HL-60/S4 treated with retinoic acid at 250 ng/mL for 4 days and 3 days (cell line): Measurements from ENCODE around the gene APH1B.
"Not testable (repeated sequence)": the region's sequence is repeated elsewhere in the genome, so short reads cannot be mapped to it uniquely, and the experiment has no call there.

Experiments
- in situ Hi-C: fragments of 300-500 bp; cut with MboI; formaldehyde crosslinking; loops from 2 replicates; pipeline ENCODE4 v1.7.0; 2022; ENCODE audit warnings: low sequenced_read_pairs

Gene APH1B

DNA sequence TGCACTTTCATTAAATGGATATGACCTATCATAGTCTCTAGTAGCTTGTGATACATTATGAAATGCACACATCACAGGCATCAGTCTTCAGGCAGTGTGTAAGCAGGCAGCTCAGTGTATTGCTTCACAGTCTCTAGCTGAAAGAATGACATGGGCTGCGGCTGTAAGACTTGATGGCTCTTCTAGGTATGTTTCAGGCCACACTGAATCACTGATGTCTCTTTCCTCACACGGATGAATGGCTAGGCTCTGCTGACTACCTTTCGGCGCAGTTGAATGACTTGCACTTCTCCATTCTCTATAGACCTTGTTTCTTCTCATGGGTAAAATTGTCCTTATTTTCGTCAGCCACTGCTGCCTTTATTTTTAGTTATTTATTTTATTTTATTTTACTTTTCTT, 15.4 kb downstream of the APH1B start:
- in situ Hi-C loops = loop anchor here (25.0 kb wide), 1 partner anchor 295 kb away; the partner anchor contains the start of gene FBXL22

DNA sequence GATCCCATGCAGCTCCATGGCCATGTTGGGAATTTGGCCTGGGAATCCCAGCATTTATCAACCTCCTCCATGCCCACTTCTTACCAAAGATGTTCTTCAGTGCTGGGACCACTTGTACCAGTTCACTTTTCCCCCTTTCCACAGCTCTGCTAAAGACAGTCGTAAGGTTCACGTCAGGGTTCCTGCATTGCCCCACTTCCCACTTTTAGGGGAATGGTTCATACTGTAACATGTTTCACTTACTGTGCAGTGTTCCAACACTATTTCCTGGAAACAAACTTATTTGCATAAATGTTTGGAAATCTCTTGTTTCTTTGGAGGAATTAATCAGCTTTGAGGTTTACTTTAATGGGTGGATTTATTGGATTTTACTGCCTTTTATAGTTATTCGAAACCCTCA, 17.0 kb downstream of the APH1B start:
- in situ Hi-C loops = loop anchor here (25.0 kb wide), 1 partner anchor 293 kb away; the partner anchor contains the start of gene FBXL22

DNA sequence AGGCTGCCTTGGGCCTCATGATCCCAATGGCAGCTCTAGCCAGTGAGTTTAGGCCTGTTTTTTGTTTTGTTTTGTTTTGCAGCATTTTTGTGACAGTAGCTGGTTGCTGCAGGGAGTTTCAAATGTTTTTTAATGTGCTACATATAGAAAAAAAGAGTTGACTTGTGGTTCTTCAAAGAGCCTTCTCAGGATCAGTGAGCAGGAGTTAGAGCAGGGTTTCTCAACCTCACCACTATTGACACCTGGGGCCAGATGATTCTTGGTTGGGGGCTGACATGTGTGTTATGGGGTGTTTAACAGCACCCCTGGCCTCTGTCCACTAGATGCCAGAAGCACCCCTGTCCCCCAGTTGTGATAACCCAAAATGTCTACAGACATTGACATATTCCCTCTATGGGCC, 17.9 kb downstream of the APH1B start:
- in situ Hi-C loops = loop anchor here (25.0 kb wide), 1 partner anchor 292 kb away; the partner anchor contains the start of gene FBXL22

DNA sequence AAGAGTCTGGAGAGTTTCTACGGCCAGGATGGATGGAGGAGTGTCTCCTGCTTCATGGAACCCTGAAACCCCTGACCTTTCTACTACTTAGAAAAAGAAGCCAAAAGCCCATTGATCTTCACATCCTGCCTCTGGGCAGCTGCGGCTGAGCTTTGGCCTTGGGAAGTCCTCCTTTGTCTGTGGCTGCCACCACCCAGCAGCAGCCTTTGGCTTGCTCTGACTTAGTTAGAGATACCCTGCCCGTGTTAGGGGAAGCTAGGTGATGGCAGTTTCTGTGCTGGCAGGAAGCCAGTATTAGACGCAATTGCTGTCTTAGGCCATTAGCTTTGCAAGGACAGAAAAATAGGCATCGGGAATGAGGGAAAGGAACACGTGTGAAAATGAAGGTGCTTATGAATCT, 18.8 kb downstream of the APH1B start:
- in situ Hi-C loops = loop anchor here (25.0 kb wide), 1 partner anchor 291 kb away; the partner anchor contains the start of gene FBXL22

DNA sequence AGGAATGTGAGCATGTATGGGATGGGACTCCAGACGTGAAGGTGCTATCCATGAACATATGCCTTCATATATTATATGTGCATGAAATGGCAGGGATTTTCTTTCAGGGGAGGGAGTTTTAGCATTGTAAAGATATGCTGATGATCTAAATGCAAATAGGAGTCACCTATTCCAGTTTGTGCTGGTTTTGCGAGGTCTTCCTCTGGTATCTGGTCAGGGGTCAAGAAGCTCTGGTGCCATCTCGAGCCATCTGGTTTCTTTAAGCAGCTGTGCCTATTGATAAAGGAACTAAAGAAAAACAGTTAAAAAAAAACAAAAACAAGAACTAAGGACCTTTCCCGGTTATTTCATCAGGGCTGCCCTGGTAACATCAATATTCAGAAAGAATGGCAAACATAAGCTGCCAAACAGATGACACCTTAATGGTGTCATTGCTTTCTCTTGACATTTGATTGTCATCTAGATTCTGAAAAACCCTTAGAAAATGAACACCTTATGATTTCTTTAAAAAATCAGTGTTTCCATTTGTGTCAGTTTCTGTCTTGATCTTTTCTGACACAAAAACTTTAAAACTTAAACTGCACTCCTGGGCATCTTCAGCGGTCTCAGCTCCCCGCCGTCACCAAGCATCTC, 22.7 kb downstream of the APH1B start:
- in situ Hi-C loops = loop anchor here (25.0 kb wide), 1 partner anchor 287 kb away; the partner anchor contains the start of gene FBXL22

DNA sequence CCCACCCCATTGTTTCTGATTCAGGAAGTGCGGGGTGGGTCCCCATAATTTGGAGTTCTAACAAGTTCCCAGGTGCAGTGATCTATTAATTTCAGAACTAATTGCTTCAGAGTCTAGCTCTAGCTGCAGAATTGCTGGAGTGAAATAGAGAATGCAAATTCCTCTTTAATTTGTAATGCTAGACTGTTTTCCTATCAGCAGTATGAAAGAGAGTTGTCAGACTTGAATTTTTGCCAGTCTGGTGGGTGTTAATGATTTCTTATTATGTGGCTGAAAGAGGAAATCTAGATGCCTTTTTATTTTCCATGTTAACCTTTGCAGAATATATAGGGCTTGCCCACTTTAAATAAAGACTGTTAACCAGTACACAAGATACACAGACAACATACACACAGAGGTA, 23.7 kb downstream of the APH1B start:
- in situ Hi-C loops = no loop called here

DNA sequence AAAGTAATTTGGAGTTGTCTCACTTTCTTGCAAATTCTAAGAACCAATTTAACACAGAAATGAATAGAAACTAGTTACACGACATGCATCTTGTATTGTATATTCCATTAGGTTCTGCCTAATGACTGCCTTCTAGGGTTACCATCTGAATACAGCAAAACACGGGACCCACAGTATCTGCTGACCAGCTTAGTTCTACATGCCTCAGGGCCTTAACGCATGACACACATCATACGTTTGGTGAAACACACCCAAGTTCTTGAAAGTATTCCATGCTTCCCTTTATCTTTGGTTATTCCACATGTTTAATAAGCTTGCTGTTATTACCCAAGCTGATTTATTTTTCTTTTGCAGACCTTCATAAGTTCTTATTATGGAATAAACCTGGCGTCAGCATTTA, 27.9 kb downstream of the APH1B start:
- in situ Hi-C loops = no loop called here

DNA sequence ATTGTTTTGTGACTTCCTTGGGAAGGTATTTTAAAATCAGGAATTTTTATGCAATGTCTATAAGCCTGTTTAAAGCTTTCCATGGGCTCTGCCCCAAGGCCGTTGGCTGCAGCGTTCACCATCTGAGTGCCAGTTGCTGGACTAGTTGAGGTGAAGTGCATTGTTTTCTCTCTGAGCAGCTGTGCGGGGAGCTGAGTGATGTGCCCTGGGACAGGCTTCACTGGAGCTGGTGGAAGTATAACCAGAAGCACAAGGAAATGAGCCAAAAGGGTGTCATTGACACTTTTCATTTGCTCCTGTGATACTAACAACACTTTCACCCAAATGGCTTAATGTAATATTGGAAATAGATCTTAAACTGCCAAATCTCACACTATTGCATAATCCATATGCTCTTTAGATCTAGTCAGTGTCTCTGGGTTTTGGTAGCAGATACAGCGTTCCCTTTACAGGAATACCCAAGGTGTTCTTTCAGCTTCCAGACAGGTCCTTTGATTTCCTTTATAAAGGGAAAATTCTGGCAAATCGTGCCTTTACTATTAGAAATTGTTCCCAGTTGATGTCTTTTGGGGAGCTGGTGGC, 29.2 kb downstream of the APH1B start:
- in situ Hi-C loops = no loop called here

DNA sequence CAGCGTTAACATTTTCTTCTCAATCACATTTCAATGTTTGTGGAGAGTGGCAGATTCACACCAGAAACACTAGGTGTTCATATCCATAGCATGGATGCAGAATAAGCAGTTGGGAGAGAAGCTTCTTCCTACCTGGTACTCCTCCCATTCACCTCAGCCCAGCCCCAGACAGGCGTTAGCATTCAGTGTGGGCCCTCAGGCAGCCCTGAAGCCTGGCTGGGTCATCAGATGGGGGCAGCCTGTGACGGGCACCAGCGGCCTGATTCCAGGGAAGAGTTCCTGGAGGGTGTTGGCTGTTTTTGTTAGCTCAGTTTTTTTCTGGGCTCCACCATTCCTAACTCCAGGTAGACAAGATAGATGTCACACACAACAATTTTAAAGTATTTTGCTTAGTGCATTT, 31.1 kb downstream of the APH1B start:
- in situ Hi-C loops = no loop called here

DNA sequence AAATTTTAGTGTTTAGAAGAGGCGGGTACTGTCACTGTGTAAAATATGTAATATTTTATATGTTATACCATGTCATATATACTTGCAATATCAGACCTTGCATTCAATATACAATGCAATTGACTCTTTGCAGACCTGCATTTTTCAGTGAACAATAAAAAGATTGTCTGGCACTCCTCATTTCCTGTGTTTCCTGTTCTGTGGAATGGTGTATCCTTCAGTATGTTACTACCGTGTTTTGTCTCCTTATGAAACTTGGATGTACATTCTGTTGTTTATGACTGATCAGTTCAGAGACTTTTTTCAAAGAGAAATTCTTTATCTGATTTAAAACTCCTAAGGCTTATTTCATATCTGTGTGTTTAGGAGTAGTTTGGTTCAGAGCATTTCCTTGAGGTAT, 31.5 kb downstream of the APH1B start:
- in situ Hi-C loops = no loop called here

DNA sequence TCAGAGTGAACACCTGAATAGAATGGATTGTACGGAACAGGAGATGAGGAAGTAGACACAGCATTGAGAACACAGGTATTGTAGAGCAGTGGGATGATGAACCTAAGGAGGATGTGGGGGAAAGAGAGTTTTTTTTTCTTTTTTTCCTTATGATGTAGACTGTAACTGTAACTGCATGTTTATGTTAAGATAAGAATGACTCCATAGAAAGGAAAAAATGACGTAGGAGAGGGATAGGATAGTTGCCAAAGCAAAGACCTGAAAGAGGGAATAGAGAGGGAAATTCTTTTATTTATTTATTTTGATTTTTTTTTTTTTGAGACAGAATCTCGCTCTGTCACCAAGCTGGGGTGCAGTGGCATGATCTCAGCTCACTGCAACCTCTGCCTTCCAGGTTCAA, 33.2 kb downstream of the APH1B start:
- in situ Hi-C loops = no loop called here

DNA sequence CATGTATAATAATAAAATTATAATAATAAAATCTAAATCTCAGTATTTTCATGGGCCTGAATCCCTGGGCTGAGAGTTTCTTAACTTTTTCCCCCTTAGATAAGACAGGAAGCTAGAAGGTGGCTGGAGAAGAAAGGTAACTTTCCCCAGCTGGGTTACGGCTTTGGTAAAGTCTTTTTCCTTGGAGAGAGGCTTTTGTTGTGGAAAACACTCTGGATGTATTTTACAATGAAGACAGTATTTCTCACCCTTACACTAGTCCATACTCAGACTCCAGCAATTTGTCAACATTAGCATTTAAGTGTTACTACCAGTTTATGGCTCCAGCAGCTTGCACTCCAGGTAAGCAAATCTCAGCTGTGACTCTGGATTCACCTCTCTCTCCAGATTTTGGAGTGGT, 34.9 kb downstream of the APH1B start:
- in situ Hi-C loops = no loop called here

DNA sequence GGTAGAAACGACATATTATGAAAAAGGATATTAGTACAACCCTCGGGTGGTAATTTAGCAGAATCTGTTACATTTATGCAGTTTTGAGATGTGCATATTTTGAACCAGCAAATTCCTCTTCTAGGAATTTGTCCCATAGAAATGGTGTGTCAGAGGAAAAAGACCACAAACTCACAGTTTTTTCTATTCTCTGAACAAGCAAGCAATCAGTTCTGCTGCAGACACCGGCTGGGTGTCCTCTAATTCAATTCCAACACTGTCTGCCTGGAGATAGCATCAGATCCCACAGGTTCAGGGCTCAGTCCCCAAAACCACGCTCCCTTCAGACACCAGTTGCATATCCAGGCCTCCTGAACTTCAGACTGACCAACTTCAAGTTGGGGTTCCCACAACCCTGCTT, 36.4 kb downstream of the APH1B start:
- in situ Hi-C loops = no loop called here

DNA sequence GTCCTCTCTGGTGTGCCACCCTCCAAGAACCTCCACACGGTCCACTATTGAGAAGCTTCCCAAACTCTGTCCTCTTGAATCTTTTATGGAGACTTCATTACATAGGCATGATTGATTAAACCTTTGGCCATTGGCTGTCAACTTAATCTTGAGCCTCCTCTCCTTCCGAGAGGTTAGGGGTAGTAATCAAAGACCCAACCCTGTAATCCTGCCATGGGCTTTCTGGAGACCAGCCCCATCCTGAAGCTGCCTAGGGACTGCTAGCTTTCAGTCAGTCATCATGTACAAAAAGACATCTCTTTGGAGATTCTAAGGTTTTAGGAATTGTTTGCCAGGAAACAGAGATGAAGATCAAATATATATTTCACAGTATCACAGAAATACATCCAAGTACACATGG, 37.0 kb downstream of the APH1B start:
- in situ Hi-C loops = no loop called here

DNA sequence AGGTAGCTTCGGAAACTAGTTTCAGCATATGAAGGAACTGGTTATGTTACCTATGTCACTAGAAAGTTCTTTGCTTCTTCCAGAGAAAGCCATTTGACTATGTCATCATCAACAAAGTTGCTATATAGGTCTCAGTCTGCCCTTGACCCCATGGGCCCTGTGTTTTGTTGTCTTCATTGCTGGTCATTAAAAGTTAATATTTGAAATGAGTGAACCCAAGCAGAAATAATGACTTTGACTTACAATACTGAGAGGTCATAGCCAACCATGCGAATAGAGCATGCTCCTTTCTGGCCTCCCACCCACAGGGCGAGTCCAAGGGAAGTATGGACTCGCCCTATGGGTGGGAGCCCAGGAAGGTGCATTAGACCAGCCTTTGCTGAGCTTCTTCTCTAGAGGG, 40.9 kb downstream of the APH1B start:
- in situ Hi-C loops = no loop called here

DNA sequence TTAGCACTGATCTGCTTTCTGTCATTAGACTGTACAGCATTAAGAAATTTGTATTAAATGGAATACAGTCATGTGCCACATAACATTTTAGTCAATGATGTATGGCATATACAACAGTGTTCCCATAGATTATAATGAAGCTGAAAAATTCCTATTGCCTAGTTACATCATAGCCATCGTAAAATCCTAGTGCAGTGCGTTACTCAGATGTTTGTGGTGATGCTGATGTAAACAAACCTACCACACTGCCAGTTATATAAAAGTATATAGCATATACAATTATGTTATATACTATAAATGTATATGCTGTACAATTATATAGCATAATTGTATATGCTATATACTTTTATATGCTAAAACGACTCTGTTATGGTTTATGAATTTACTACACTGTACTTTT, 41.7 kb downstream of the APH1B start:
- in situ Hi-C loops = no loop called here

DNA sequence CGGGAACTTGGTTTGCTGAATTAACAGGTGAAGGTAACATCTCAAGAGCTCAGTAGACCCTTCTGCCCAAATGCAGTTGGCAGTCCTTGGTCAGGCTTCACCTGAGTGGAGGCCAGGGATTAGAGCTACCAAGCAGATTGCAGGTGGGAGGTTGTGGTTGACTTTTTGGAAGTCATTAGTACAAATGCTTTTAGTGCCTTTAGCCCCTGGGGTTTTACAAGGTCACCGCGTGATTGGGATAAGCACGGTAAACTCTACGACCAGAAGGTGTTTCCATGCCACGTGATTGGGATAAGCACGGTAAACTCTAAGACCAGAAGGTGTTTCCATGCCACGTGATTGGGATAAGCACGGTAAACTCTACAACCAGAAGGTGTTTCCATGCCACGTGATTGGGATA, 43.0 kb downstream of the APH1B start:
- in situ Hi-C loops = not testable (repeated sequence)

DNA sequence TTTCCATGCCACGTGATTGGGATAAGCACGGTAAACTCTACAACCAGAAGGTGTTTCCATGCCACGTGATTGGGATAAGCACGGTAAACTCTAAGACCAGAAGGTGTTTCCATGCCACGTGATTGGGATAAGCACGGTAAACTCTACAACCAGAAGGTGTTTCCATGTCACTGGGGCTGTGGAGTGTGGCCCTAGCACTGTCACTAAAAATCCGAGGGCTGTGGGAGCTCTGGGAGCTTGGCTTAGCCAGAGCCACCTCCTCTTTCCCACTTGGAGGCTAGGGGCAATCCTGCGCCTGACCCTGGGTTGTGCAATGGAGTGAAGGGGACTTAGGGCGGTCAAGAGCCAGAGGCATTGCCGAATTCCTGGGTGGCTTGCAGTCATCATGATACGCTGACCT, 43.6 kb downstream of the APH1B start:
- in situ Hi-C loops = not testable (repeated sequence)

DNA sequence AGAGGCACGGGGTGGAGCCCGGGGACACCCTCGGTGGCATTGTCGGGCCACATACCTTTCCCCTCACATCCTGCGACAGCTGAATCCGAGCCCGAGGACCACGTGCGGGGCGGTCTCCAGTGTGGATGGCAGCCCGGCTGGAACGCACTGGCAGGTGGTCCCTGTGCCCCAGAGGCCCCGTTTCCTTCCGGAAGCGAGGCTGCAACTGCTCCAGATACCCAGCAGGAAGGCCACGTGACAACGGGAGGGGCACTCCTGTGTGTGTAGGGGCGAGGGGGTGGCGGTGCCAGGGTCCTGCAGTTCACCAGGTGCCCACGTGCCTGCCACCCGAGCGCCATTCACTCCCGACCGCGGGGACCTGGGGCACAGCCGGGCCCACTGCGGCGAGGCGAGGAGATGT, 44.1 kb downstream of the APH1B start:
- in situ Hi-C loops = no loop called here

DNA sequence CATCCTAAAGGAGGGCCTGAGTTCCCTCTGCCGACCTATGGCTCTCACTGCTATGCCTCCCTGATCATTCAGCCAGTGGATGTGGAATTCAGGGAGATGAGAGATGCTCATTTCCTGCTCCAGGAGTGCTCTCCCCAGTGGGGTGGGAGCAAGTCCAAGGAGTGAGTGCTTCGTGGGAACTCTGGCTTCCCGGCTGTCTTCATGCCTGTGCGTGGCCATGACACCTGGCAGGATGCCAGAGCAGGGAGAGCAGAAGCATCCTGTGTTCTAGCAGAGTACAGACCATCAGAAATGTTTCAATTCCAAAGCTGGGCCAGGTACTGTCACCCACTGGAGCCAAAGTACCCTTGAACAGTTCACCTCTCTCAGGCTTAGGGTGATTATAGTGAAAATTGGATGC, 45.1 kb downstream of the APH1B start:
- in situ Hi-C loops = no loop called here

DNA sequence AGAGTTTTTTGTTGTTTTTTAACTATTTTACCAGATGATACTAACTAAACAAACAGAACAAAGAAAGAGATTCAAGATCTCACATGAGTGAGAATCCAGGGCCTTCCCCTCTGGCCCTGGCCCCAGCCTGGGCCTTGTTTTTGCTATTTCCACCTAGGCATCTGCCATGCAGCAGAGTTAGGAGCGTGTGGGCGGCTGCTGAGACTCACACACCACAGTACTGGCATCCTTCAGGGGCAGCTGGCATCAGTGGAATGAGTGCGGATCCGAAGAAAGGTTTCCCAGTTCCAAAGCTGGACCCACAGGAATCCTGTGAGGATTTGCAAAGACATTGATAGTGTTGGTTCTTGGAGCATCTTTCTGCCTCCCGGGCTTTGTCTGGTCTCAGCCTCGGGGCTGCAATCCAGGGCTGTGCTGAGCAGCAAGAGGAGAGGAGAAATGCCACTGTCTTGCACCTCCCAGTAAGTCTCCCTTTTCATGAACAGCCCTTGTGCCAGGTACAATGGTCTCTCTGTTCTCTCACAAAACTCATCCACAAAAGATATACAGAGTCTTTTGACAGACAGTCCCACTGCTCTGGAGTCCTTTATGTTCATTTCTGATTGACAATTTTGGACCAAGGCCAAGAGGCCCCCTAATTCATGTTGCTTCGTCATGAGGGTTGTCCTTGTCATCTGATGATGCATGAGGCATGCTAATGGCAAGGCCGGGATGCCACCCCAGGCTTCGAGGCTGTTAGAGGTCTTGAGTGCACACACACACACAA, 46.6 kb downstream of the APH1B start:
- in situ Hi-C loops = no loop called here

DNA sequence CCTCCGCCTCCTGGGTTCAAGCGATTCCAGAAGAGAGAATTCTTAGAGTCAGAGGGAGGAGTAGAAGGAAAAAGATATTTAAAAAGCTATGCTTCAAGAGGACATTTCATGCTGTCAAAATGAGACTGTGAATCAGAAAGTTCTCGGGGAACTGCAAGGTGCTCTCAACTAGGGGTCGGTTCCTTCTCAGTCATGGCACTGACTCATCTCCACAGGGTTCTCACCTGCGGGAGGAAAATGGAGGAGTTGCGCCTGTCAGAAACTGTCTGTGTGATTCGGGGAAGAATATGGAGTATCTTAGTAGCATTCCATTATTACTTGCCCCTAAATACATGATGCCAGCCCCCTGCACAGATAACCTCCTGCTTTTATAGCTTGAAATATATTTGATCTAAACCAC, 47.4 kb downstream of the APH1B start:
- in situ Hi-C loops = no loop called here
